Ecto neural progenitor cell (in vitro differentiated cells): Measurements from ENCODE around the gene TTC9C.
"Not testable (repeated sequence)": the region's sequence is repeated elsewhere in the genome, so short reads cannot be mapped to it uniquely, and the experiment has no call there.

Experiments
- DNase-seq: peaks from one replicate; pipeline ENCODE4 v3.0.0-alpha.2; 2018; ENCODE audit warnings: low spot score

The TTC9C gene

DNA sequence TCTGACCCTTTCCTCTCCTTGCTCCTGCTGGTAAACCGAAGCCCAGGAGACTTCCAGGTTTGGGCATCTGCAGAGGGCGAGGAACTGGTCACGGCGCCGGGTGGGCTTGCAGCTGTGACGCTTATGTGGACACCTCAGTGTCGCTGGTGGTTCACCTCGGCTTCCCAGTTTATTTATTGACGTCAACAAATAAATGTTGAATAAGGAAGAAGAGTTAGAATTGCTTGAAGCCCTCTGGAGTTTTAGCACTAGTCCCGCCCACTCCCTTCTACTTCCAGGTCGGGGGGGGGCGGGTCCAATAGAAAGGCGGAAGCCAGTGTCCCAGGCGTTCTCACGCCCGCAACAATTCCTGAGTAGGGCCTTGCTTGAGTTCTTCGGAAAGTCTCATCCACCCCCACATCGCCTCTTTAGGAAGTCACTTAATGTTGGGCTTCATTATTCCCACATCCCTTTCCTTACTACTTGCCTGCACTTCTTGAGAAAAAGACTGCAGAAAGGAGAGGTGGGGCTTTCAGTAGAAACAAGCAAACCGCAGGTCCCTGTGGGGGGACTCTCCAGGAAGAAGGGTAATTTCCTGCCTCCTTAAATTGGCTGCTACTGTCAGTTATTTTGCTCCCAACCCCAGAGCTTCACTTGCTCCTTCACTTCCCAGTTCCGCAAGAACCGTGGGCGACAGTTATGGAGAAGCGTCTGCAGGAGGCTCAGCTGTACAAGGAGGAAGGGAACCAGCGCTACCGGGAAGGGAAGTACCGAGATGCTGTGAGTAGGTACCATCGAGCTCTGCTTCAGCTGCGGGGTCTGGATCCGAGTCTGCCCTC lies at the start of gene TTC9C:
Gene TTC9C, plus strand, starts transcription at position 316 of the 818 bp plus-strand sequence. Its CDS starts 363 bp downstream, at position 679.
- DNase-seq, result peak; percentile 86

- peak; percentile 89 for DNase-seq
Measured at GRCh38 chr11:62678770-62679696, 49.3 kb upstream of the TTC9C start, which contains the start of gene UBXN1. TSS of gene UBXN1 (minus strand) at chr11:62679073. CDS start at chr11:62678923, 150 bp downstream.

GRCh38 chr11:62680825-62681240 lies 47.5 kb upstream of the TTC9C start:
- DNase-seq, result no peak

DNA sequence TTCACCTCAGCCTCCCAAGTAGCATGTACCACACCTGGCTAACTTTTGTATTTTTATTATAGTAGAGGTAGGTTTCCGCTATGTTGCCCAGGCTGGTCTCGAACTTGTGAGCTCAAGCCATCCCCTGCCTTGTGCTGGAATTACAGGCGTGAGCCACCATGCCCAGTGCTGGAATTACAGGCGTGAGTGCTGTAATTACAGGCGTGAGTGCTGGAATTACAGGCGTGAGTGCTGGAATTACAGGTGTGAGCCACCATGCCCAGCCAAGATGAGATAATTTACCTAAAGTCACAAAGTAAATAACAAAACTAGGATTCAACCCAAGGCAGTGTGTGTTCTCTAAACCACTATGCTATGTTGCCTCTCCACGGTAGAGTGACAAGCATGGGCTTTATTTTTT lies 45.8 kb upstream of the TTC9C start:
- DNase-seq, result no peak

GRCh38 chr11:62687508-62688396 lies 40.5 kb upstream of the TTC9C start:
- peak; percentile 52 for DNase-seq

DNA sequence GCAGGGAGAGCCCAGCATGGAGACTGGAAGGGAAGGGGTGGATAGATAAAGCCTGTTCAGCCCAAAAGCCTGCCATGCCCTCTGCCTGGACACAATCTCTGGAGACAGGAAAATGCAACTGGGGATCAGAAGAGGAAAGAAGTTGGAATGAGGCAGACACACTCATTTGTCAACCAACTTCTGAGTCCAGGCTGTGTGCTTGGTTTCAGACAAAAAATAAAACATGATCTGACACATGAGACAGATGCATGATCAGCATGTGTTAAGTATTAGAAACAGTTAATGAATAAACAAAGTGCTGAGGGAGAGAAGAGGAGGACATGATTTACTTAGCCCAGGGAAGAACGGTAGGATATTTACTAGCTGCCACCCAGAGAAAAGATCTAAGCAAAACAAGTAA lies 39.8 kb upstream of the TTC9C start:
- DNase-seq, result no peak

GRCh38 chr11:62689421-62690183 lies 38.7 kb upstream of the TTC9C start, which contains the start of gene LRRN4CL:
TSS of gene LRRN4CL (minus strand) at chr11:62689530. CDS start at chr11:62688508, 1,022 bp downstream.
- no peak for DNase-seq

DNA sequence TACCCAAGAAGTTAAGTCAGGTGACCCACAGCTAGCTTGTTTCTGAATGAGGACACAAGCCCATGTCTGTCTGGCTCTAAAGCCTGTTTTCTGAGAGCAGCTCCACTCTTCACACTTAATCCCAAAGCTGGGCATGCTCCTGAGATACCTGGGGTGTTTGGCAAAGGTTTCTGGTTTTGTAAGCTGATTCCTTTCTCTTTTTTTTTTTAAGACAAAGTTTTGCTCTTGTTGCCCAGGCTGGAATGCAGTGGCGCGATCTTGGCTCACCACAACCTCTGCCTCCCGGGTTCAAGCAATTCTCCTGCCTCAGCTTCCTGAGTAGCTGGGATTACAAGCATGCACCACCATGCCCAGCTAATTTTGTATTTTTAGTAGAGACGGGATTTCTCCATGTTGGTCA lies 34.7 kb upstream of the TTC9C start:
- DNase-seq, result not testable (repeated sequence)

DNA sequence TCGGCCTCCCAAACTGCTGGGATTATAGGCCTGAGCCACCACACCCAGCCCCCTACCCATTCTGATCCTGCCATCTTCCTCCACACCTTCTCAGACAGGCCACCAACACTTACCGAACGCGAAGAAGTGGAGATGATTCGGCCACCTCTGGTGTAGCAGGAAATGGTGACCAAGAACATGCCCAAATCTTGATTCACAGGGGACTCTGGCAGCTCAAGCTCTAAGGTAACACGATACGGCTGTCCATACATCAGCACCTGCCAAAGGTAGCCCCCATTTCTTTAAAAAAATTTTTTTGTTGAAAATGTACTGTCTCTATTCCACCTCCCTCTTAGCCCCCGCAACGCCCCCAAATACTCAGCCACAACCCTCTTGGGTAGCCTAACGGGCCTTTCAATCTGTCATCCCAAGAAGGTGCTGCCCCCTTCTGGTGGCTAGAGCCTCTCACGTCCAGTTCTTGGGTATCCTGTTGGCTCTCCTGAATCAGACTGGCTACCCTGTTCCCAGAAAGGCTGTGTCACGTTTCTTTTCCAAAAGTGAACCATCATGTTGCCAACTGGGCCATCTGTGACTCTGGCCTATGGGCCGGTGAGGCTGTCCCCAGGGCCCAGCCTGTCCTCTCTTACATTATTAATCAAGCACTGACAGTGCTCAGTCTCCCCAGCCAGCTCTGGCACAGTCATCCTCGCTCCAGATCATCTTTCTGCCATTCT lies 33.7 kb upstream of the TTC9C start:
- DNase-seq, result peak; percentile 76

- DNase-seq, result no peak
Measured at GRCh38 chr11:62702246-62702645, 26.0 kb upstream of the TTC9C start.

DNA sequence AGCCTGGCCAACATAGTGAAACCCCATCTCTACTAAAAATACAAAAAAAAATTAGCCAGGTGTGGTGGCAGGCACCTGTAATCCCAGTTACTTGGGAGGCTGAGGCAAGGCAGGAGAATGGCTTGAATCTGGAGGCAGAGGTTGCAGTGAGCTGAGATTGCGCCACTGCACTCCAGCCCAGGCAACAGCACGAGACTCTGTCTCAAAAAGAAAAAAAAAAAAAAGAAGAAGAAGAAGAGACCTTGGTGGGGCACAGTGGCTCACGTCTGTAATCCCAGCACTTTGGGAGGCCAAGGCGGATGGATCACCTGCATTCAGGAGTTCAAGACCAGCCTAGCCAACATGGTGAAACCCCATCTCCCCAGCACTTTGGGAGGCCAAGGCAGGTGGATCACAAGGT lies 24.4 kb upstream of the TTC9C start:
- not testable (repeated sequence) for DNase-seq

- DNase-seq, result peak; percentile 50
Measured at GRCh38 chr11:62705413-62705812, 22.9 kb upstream of the TTC9C start.

- DNase-seq, result peak; percentile 98
Measured at GRCh38 chr11:62705880-62706849, 22.1 kb upstream of the TTC9C start.

DNA sequence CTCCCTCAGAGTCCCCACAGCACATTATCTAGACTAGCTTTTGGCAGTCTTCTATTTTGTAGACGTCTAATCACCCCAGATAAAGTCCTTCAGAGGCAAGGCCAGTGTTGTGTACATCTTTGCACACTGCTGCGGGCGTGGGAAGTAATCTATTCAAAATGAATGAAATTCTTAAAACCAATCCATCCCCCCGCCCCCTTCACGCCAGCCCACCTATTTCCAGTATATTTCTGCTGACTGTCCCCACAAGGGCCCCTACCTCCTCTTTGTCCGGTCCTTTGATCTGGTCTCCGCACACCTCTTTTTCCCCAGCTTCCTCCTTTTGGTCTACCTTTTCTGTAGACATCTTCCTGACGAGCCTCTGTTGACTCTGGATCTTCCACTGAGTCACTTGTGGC lies 21.4 kb upstream of the TTC9C start:
- DNase-seq, result no peak

DNA sequence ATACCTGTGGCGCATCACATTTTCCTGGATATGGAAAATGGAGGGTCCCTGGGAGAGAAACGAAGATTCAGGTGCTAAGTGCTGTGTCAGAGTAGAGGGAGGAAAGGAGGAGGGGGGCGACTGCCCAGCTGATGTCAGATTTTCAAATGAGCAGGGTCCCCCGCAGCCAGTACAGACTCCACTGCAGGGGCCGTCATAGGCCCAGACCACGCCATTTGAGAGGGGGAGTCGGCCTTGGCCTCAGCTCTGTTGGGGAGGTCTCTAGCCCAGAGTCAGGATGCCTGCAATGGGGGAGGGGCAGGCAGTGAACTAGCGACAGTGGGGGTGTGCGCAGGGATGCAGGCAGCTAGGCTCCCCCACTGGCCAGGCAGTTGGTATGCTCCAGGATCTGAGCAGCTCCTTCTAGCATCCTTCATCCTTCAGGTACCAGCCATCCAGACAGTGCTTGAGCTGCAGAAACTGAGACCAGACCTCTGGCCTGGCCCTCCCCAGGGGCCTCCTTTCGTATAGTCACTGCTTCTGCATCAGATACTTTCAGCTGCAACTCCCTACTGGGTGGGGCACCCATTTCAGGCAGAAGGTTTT lies 20.9 kb upstream of the TTC9C start, which contains the start of the genes BSCL2 and GNG3:
Gene BSCL2, minus strand, starts transcription at position 148 of the 585 bp plus-strand sequence. CDS start 229 bp downstream, outside the sequence.
Gene GNG3, plus strand, starts transcription at position 400 of the 585 bp plus-strand sequence. CDS start 620 bp downstream, outside the sequence.
- peak; percentile 88 for DNase-seq

DNA sequence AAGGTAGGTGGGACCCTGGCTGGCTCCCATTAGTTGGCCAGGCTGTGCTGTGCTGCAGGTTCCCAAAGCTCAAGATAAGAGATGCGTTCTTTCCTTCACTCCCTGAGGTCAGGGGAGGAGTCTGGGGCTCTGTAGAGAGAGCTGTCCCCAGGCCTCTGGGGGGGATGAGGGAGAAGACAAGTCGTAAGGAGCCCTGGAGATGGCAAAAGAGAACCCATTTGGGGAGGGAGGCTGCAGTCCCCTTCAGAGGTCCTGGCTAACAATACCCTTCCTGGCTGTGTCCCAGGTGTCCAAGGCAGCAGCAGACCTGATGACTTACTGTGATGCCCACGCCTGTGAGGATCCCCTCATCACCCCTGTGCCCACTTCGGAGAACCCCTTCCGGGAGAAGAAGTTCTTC lies 19.9 kb upstream of the TTC9C start:
- DNase-seq, result peak; percentile 48

GRCh38 chr11:62708793-62709192 lies 19.5 kb upstream of the TTC9C start:
- DNase-seq, result peak; percentile 62
